ENCODE data around the gene PTTG1IP. TPM values are rescaled to one million over a fixed set of nuclear protein-coding genes. Genes with fewer than 3 reads are reported as not detected.

The PTTG1IP gene
- total RNA-seq, 1 experiment from 2014 or later, result 330 TPM

GRCh38 chr21:44857127-44857892 is 16.2 kb downstream of the PTTG1IP start:
- POLR2A ChIA-PET (ENCODE audit: unreplicated experiment), result no interaction called here
- no TSS peak for BruUV-seq (replicated peaks)
- H3K36me3 ChIP-seq (ENCODE audit: low read depth, low read length), result peaks cover 67% of the 10 kb centered on the region

GRCh38 chr21:44856131-44856530 is 17.4 kb downstream of the PTTG1IP start:
- Histone ChIP-seq H4K20me1 (ENCODE audit: low read length) (peaks cover 46% of the 10 kb centered on the region; the same call in 1 of the 2 replicates), H3K9ac (ENCODE audit: low read length) (no peak overlapping the region), H2AFZ (ENCODE audit: low read length) (no peak overlapping the region), H3K9me2 (replicated peaks; ENCODE audit: low read length) (no peaks in the 10 kb centered on the region), H3K9me3 (ENCODE audit: low read length) (no peaks in the 10 kb centered on the region), H3K27me3 (ENCODE audit: low read length) (no peaks in the 10 kb centered on the region), H3F3A (ENCODE audit: low read length, unreplicated experiment) (no peaks in the 10 kb centered on the region), H3K36me3 (ENCODE audit: low read depth, low read length) (peaks cover 69% of the 10 kb centered on the region), H3K4me3 (ENCODE audit: low read length) (no peak overlapping the region), H3K4me2 (ENCODE audit: low read length) (no peak overlapping the region), H3K27ac (ENCODE audit: low read length) (no peak overlapping the region), H3K4me1 (ENCODE audit: insufficient read depth, low read length) (no peaks in the 10 kb centered on the region), H3K79me2 (ENCODE audit: low read length) (peaks cover 87% of the 10 kb centered on the region)
- DNase-seq (no peak), ATAC-seq (no peak)
- ChIA-PET CTCF (interaction anchor here (0.6 kb wide), 1 partner anchor 44 kb away, joined by 4 read pairs; no protein-coding TSS in a partner anchor), POLR2A (ENCODE audit: unreplicated experiment) (no interaction called here)
- TF ChIP-seq CTCF (conservative IDR thresholded peaks at IDR 0.05; ENCODE audit: low read depth, low read length) (no peak), EZH2 (IDR thresholded peaks at IDR 0.05; ENCODE audit: low read length, unreplicated experiment) (no peak), EZH2phosphoT487 (IDR thresholded peaks at IDR 0.05; ENCODE audit: borderline replicate concordance, low read length) (no peak)
- BruUV-seq (replicated peaks), result no TSS peak
- intact Hi-C loops (cut with micrococcal nuclease), result no loop called here

More at GRCh38 chr21:44857127-44857892, 16.2 kb downstream of the PTTG1IP start:
- no peaks in the 10 kb centered on the region for H3K9me2 ChIP-seq (replicated peaks; ENCODE audit: low read length)
- H2AFZ ChIP-seq (ENCODE audit: low read length), result no peak overlapping the region
- no peak overlapping the region for H3K9ac ChIP-seq (ENCODE audit: low read length)
- H3F3A ChIP-seq (ENCODE audit: low read length, unreplicated experiment), result no peaks in the 10 kb centered on the region
- intact Hi-C loops (cut with micrococcal nuclease), result no loop called here
- peaks cover 58% of the 10 kb centered on the region for H4K20me1 ChIP-seq (ENCODE audit: low read length)
- H3K27me3 ChIP-seq (ENCODE audit: low read length), result no peaks in the 10 kb centered on the region
- H3K4me2 ChIP-seq (ENCODE audit: low read length), result no peak overlapping the region
- DNase-seq (no peak), ATAC-seq (no peak)
- no peaks in the 10 kb centered on the region for H3K4me1 ChIP-seq (ENCODE audit: insufficient read depth, low read length)
- no peak for TF ChIP-seq CTCF (conservative IDR thresholded peaks at IDR 0.05; ENCODE audit: low read depth, low read length)
- no peak for TF ChIP-seq EZH2phosphoT487 (IDR thresholded peaks at IDR 0.05; ENCODE audit: borderline replicate concordance, low read length)
- TF ChIP-seq EZH2 (IDR thresholded peaks at IDR 0.05; ENCODE audit: low read length, unreplicated experiment), result no peak
- CTCF ChIA-PET, result no interaction called here
- no peak overlapping the region for H3K4me3 ChIP-seq (ENCODE audit: low read length)
- H3K27ac ChIP-seq (ENCODE audit: low read length), result no peak overlapping the region
- peaks cover 97% of the 10 kb centered on the region for H3K79me2 ChIP-seq (ENCODE audit: low read length)
- no peaks in the 10 kb centered on the region for H3K9me3 ChIP-seq (ENCODE audit: low read length)

- peaks cover 44% of the 10 kb centered on the region; the same call in 1 of the 2 replicates for H4K20me1 ChIP-seq (ENCODE audit: low read length)
- H3K9me2 ChIP-seq (replicated peaks; ENCODE audit: low read length), result no peaks in the 10 kb centered on the region
- POLR2A ChIA-PET (ENCODE audit: unreplicated experiment), result no interaction called here
- H3K4me1 ChIP-seq (ENCODE audit: insufficient read depth, low read length), result no peaks in the 10 kb centered on the region
- H2AFZ ChIP-seq (ENCODE audit: low read length), result no peak overlapping the region
- no TSS peak for BruUV-seq (replicated peaks)
- no peak for TF ChIP-seq CTCF (conservative IDR thresholded peaks at IDR 0.05; ENCODE audit: low read depth, low read length)
- TF ChIP-seq EZH2phosphoT487 (IDR thresholded peaks at IDR 0.05; ENCODE audit: borderline replicate concordance, low read length), result no peak
- TF ChIP-seq EZH2 (IDR thresholded peaks at IDR 0.05; ENCODE audit: low read length, unreplicated experiment), result no peak
- no peak overlapping the region for H3K4me2 ChIP-seq (ENCODE audit: low read length)
- H3K79me2 ChIP-seq (ENCODE audit: low read length), result peaks cover 81% of the 10 kb centered on the region
- ATAC-seq, result no peak
- no peak overlapping the region for H3K9ac ChIP-seq (ENCODE audit: low read length)
- no peaks in the 10 kb centered on the region for H3K27me3 ChIP-seq (ENCODE audit: low read length)
- H3F3A ChIP-seq (ENCODE audit: low read length, unreplicated experiment), result no peaks in the 10 kb centered on the region
- no peaks in the 10 kb centered on the region for H3K9me3 ChIP-seq (ENCODE audit: low read length)
- peaks cover 72% of the 10 kb centered on the region for H3K36me3 ChIP-seq (ENCODE audit: low read depth, low read length)
- intact Hi-C loops (cut with micrococcal nuclease), result no loop called here
- H3K27ac ChIP-seq (ENCODE audit: low read length), result no peak overlapping the region
- CTCF ChIA-PET, result no interaction called here
- H3K4me3 ChIP-seq (ENCODE audit: low read length), result no peak overlapping the region
- DNase-seq, result no peak
Observed at GRCh38 chr21:44855572-44855971, 17.9 kb downstream of the PTTG1IP start.
